Dedifferentiated amniotic fluid mesenchymal stem cell (primary cell): ENCODE measurements around the gene TTC27.
"Not testable (repeated sequence)": the region's sequence is repeated elsewhere in the genome, so short reads cannot be mapped to it uniquely, and the experiment has no call there.

Source experiments
- DNase-seq: peaks from one replicate; pipeline ENCODE4 v3.0.0-alpha.2; 2016; ENCODE audit errors: extremely low spot score

Gene TTC27

GRCh38 chr2:32847734-32848133, 219.9 kb downstream of the TTC27 start:
- peak; percentile 63 for DNase-seq

GRCh38 chr2:32849456-32850194, 221.8 kb downstream of the TTC27 start:
- no peak for DNase-seq

DNA sequence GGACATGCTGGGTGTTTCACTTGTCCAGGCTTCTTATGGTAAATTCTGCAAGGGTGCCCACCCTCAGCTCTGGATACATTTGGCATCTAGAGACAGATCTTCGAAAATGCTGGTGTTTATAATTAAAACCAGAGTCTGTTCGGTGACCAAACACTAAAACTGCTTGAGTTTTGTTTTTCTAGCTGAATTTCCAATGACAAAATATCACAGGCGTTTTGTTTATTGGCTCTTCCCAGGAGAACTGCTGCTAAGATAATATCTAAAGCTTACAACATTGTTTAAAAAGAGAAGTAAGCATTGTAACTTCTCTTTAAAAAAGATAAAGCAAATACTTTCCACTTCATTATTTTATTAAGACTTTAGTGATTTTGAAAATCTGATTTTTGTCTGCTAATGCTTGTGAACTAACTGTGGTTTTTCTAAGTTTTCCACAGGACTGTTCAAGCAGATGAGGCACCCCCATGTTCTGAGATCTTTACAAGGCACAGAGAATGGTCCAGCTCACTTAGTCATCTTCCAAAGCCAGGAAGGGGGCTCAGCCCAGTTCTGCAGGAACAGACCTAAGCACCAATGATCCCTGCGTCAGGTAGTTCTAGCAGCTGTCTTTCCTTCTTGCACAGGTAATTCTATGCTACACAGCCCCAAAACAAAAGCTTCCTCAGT, 224.1 kb downstream of the TTC27 start:
- DNase-seq = no peak

- no peak for DNase-seq
Measured at GRCh38 chr2:32852856-32853255, 225.0 kb downstream of the TTC27 start.

DNA sequence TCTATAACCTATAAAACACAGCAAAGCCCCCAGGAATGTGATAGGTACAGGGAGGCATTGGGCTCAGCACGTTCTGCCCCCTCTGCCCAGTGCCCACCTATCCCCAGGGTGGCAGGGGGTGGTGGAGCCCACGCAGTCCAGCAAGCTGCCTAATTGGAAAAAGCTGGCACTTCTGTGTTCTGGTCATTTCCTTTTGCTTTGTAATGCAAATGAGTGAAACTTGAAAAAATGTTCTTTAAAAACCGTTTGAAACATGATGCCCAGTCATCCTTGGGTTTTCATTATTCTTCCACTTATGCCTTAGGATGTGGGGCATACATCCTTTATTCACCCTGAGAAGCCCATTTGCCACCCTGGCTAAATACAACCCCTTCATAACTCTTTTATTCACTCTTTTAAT, 229.0 kb downstream of the TTC27 start:
- no peak for DNase-seq

- DNase-seq = no peak
Measured at GRCh38 chr2:32858713-32859112, 230.9 kb downstream of the TTC27 start.

GRCh38 chr2:32860385-32860784, 232.5 kb downstream of the TTC27 start:
- DNase-seq = no peak

GRCh38 chr2:32862269-32863055, 234.6 kb downstream of the TTC27 start:
- no peak for DNase-seq

- no peak for DNase-seq
Measured at GRCh38 chr2:32863326-32863725, 235.5 kb downstream of the TTC27 start.

GRCh38 chr2:32863803-32864202, 236.0 kb downstream of the TTC27 start:
- peak; percentile 26 for DNase-seq

- DNase-seq = peak; percentile 93
Measured at GRCh38 chr2:32864334-32865111, 236.7 kb downstream of the TTC27 start.

DNA sequence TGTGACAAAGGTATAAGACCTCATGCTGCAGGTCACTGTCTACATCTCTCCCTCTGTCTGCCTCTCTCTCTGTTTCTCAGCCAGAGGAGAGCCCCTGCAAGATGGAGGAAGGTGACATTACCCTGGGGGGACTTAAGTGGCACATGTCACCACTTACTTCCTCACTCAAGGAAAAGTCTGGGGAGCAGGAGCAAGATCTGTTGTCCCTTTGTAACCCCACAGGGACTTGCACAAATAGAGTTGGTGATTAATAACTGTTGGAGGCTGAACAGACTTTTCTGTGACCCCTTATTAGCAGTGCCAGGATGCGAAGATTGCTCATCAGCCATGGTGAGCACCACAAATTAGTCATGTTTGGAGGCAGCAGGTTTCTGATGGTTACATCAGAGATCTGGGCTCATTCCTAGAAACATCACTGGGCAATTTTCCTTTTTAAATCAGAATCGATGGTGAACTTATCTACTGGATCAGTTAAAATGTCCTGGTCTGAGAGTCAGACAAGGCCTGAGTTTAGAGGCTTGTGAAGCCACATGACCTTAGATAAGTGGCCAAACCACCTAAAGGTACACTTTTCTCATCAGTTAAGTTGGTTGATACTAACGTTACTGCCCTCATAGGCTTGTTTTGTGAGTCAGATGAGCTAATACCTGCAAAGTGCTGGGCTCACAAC, 237.7 kb downstream of the TTC27 start:
- peak; percentile 92 for DNase-seq

DNA sequence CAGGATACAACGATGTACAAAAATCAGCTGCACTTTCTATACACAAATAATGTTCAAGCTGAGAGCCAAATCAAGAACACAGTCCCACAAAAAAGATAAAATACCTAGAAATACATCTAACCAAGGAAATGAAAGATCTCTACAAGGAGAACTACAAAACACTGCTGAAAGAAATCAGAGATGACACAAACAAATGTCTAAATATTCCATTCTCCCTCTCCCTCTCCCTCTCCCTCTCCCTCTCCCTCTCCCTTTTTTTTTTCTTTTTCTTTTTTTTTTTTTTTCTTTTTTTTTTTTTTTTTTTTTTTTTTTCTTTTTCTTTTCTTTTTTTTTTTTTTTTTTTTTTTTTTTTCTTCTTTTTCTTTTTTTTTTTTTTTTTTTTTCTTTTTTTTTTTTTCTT, 238.6 kb downstream of the TTC27 start:
- DNase-seq = not testable (repeated sequence)
